Measurements from ENCODE around the gene VGLL2.

Gene VGLL2

GRCh38 chr6:117317261-117317660 is 51.9 kb downstream of the VGLL2 start:
- DNase-seq (ENCODE audit: low read depth), result peak; percentile 22
